Ishikawa (cell line): ENCODE measurements around the gene GBX2.

Source experiments
- CEBPB ChIP-seq: IDR thresholded peaks from 2 replicates; pipeline ENCODE4 v1.6.1; 2012
- CREB1 ChIP-seq: IDR thresholded peaks from 2 replicates; pipeline ENCODE4 v1.6.1; 2012; ENCODE audit warnings: low read depth
- EGR1 ChIP-seq: IDR thresholded peaks from 2 replicates; pipeline ENCODE4 v1.6.1; 2012
- NFIC ChIP-seq: IDR thresholded peaks from 2 replicates; pipeline ENCODE4 v1.6.1; 2012
- RAD21 ChIP-seq: IDR thresholded peaks from 2 replicates; pipeline ENCODE4 v1.6.1; 2012; ENCODE audit warnings: low read depth
- TCF12 ChIP-seq: IDR thresholded peaks from 2 replicates; pipeline ENCODE4 v1.6.1; 2012; ENCODE audit warnings: low read depth
- TEAD4 ChIP-seq: IDR thresholded peaks from 2 replicates; pipeline ENCODE4 v1.6.1; 2012
- TF ChIP-seq, protein P1 (sequence below): IDR thresholded peaks from 2 replicates; pipeline ENCODE4 v1.6.1; 2012; ENCODE audit warnings: low read depth, mild to moderate bottlenecking

DNA sequence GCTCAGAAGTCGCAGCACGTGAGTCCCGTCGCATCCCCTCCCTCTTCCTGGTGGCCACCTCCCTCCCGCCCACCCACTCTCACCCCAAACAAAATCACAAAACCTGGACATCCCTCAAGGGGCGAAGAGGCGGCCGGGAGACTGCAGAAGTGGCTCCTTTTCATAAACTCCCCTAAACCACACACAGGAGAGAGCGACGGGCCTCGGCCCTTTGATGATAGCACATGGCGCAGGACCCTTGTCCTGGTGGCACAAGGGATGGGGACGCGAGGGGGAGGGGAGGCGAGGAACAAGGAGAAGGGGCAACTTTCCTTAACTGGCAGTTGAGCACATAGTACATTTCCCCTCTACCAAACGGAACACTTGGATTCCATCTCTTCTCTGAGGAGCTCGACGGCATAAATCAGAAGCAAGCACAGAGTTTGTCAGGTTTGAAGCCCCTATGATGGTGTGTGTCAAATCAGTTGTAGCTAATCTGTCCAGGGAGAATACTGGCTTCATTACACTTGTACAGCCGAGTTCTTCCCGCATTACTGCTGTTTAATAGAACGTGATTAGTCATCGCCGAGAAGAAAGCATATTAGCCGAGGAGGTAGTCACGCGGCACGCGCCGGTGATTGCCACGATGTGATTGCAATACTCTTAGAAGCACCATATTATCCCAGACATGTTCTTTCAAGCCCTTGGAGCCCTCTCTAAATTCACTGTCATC, 43.8 kb downstream of the GBX2 start:
- TF ChIP-seq RAD21 = no peak
- no peak for TF ChIP-seq TCF12
- no peak for TF ChIP-seq CEBPB
- TF ChIP-seq, protein P1, sequence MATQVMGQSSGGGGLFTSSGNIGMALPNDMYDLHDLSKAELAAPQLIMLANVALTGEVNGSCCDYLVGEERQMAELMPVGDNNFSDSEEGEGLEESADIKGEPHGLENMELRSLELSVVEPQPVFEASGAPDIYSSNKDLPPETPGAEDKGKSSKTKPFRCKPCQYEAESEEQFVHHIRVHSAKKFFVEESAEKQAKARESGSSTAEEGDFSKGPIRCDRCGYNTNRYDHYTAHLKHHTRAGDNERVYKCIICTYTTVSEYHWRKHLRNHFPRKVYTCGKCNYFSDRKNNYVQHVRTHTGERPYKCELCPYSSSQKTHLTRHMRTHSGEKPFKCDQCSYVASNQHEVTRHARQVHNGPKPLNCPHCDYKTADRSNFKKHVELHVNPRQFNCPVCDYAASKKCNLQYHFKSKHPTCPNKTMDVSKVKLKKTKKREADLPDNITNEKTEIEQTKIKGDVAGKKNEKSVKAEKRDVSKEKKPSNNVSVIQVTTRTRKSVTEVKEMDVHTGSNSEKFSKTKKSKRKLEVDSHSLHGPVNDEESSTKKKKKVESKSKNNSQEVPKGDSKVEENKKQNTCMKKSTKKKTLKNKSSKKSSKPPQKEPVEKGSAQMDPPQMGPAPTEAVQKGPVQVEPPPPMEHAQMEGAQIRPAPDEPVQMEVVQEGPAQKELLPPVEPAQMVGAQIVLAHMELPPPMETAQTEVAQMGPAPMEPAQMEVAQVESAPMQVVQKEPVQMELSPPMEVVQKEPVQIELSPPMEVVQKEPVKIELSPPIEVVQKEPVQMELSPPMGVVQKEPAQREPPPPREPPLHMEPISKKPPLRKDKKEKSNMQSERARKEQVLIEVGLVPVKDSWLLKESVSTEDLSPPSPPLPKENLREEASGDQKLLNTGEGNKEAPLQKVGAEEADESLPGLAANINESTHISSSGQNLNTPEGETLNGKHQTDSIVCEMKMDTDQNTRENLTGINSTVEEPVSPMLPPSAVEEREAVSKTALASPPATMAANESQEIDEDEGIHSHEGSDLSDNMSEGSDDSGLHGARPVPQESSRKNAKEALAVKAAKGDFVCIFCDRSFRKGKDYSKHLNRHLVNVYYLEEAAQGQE = no peak
- TF ChIP-seq NFIC = no peak
- no peak for TF ChIP-seq TEAD4
- no peak for TF ChIP-seq EGR1
- TF ChIP-seq CREB1 = no peak
